HCT116 (cell line): ENCODE measurements around the gene CREG1. TPM values are rescaled to one million over a fixed set of nuclear protein-coding genes. Genes with fewer than 3 reads are reported as not detected.

Experiments used
- ATAC-seq: fragments of 200-7000 bp; cut with Tn5 transposase; 2 replicates; pipeline ENCODE4 v1.9.1; 2020; ENCODE audit warnings: mild to moderate bottlenecking, moderate library complexity
- BruUV-seq: library from RNA; stranded (reverse); fragments of 400-500 nt; replicated peaks from 2 replicates; lab custom pipeline; 2021; lab: Mats Ljungman, UMichigan
- CTCF ChIA-PET: fragments of 300-600 bp; sonication (Branson Sonifier 250); formaldehyde crosslinking; loops from one replicate; lab custom pipeline; 2021; ENCODE audit warnings: antibody characterized with exemption; lab: Charles Lee
- POLR2A ChIA-PET: fragments of 300-600, 350-600 bp; sonication (Branson Sonifier 250); formaldehyde crosslinking; loops from one replicate; lab custom pipeline; 2021; ENCODE audit warnings: antibody characterized with exemption; lab: Charles Lee
- RAD21 ChIA-PET, 2 experiments: fragments of 300-600 bp; sonication (Branson Sonifier 250); formaldehyde crosslinking; loops; one replicate each; lab custom pipeline; 2023; ENCODE audit warnings: low total read pairs in 2 of 2; ENCODE audit not compliant: uncharacterized antibody in 2 of 2, unreplicated experiment in 2 of 2, low non-redundant PET in 1 of 2; lab: Charles Lee
- DNase-seq: peaks from one replicate; pipeline ENCODE4 v3.0.0-alpha.2; 2010; ENCODE audit warnings: low read depth, low spot score
- H2AFZ ChIP-seq: fragments of 200-600 bp; shearing (Covaris generic), sonication (generic); 2 replicates; pipeline ENCODE4 v1.6.1; 2017; ENCODE audit warnings: low read depth, mixed run types, mixed read lengths, antibody characterized with exemption, low read length; ENCODE audit not compliant: poor library complexity, severe bottlenecking
- H3K27ac ChIP-seq: 2 replicates; pipeline ENCODE4 v1.5.1; 2012; ENCODE audit warnings: low read depth, low read length
- H3K27me3 ChIP-seq: fragments of 200-600 bp; sonication (generic); 2 replicates; pipeline ENCODE4 v1.6.1; 2016; ENCODE audit warnings: mixed run types, low read length, mixed read lengths; ENCODE audit not compliant: insufficient read depth
- H3K36me3 ChIP-seq, 2 experiments: fragments of 200-500 bp in 1 of 2; fragments of 200-600 bp in 1 of 2; sonication (Bioruptor generic) in 1 of 2; sonication (generic) in 1 of 2; 2 replicates each; pipeline versions ENCODE4 v1.5.1 to v1.6.1; 2014 to 2016; ENCODE audit warnings: low read length in 2 of 2, inconsistent platforms in 1 of 2, mixed read lengths in 1 of 2, mixed run types in 1 of 2; ENCODE audit not compliant: insufficient read depth in 2 of 2, control insufficient read depth in 1 of 2
- H3K4me1 ChIP-seq, 2 experiments: fragments of 200-600 bp in 1 of 2; sonication (generic) in 1 of 2; 2 replicates each; pipeline versions ENCODE4 v1.5.1 to v1.6.1; 2012 to 2017; ENCODE audit warnings: low read length in 2 of 2, inconsistent platforms in 1 of 2, mild to moderate bottlenecking in 1 of 2, mixed read lengths in 1 of 2, mixed run types in 1 of 2, moderate library complexity in 1 of 2; ENCODE audit not compliant: insufficient read depth in 2 of 2, control insufficient read depth in 1 of 2
- H3K4me2 ChIP-seq: fragments of 200-600 bp; sonication (generic); 2 replicates; pipeline ENCODE4 v1.6.1; 2017; ENCODE audit warnings: mixed run types, low read length, mixed read lengths
- H3K4me3 ChIP-seq, 2 experiments: fragments of 200-600 bp in 1 of 2; sonication (generic) in 1 of 2; replicated peaks in 1 of 2; 2 replicates each; pipeline ENCODE4 v1.5.1; 2011 to 2016; ENCODE audit warnings: low read length in 2 of 2, control low read depth in 1 of 2, low read depth in 1 of 2, mild to moderate bottlenecking in 1 of 2, mixed read lengths in 1 of 2, mixed run types in 1 of 2
- H3K79me2 ChIP-seq: fragments of 200-600 bp; sonication (generic); 2 replicates; pipeline ENCODE4 v1.6.1; 2017; ENCODE audit warnings: mild to moderate bottlenecking, mixed run types, low read length, moderate library complexity, mixed read lengths; ENCODE audit not compliant: insufficient read depth
- H3K9ac ChIP-seq: fragments of 200-600 bp; sonication (generic); 2 replicates; pipeline ENCODE4 v1.6.1; 2016; ENCODE audit warnings: low read length, mixed read lengths
- H3K9me2 ChIP-seq: fragments of 200-600 bp; sonication (generic), shearing (Covaris generic); 2 replicates; pipeline ENCODE4 v1.6.1; 2017; ENCODE audit warnings: mixed run types, mild to moderate bottlenecking, moderate library complexity; ENCODE audit not compliant: insufficient read depth
- H3K9me3 ChIP-seq, 2 experiments: fragments of 200-500 bp in 1 of 2; fragments of 200-600 bp in 1 of 2; sonication (Bioruptor generic) in 1 of 2; sonication (generic) in 1 of 2; 2 replicates each; pipeline ENCODE4 v1.6.1; 2014 to 2017; ENCODE audit warnings: low read length in 2 of 2, mixed read lengths in 2 of 2, inconsistent platforms in 1 of 2, low read depth in 1 of 2, mild to moderate bottlenecking in 1 of 2, mixed run types in 1 of 2, moderate library complexity in 1 of 2; ENCODE audit not compliant: control insufficient read depth in 1 of 2, insufficient read depth in 1 of 2
- H4K20me1 ChIP-seq: fragments of 200-600 bp; sonication (generic), shearing (Covaris generic); 2 replicates; pipeline ENCODE4 v1.6.1; 2017; ENCODE audit warnings: mixed run types, mild to moderate bottlenecking, moderate library complexity; ENCODE audit not compliant: insufficient read depth
- ATF3 ChIP-seq: IDR thresholded peaks from 2 replicates; pipeline ENCODE4 v1.6.1; 2012
- CBX3 ChIP-seq: IDR thresholded peaks from 2 replicates; pipeline ENCODE4 v1.6.1; 2012; ENCODE audit warnings: low read depth
- EGR1 ChIP-seq: IDR thresholded peaks from 2 replicates; pipeline ENCODE4 v1.6.1; 2012; ENCODE audit warnings: low read depth
- ELF1 ChIP-seq: IDR thresholded peaks from 2 replicates; pipeline ENCODE4 v1.6.1; 2012; ENCODE audit warnings: low read depth, borderline replicate concordance
- EZH2phosphoT487 ChIP-seq: fragments of 200-600 bp; IDR thresholded peaks from 2 replicates; pipeline ENCODE4 v1.6.1; 2018; ENCODE audit warnings: antibody characterized with exemption, borderline replicate concordance
- JUND ChIP-seq: IDR thresholded peaks from 2 replicates; pipeline ENCODE4 v1.6.1; 2012
- POLR2A ChIP-seq: IDR thresholded peaks from 2 replicates; pipeline ENCODE4 v1.7.0; 2011; ENCODE audit warnings: borderline replicate concordance; ENCODE audit not compliant: insufficient read depth, insufficient read length; ENCODE audit errors: extremely low read depth
- RAD21 ChIP-seq: IDR thresholded peaks from 2 replicates; pipeline ENCODE4 v1.6.1; 2012; ENCODE audit warnings: low read depth, mild to moderate bottlenecking
- REST ChIP-seq: IDR thresholded peaks from 2 replicates; pipeline ENCODE4 v1.6.1; 2012; ENCODE audit warnings: low read depth
- SIN3A ChIP-seq: IDR thresholded peaks from 2 replicates; pipeline ENCODE4 v1.6.1; 2012; ENCODE audit warnings: low read depth
- SP1 ChIP-seq: IDR thresholded peaks from 2 replicates; pipeline ENCODE4 v1.6.1; 2012; ENCODE audit warnings: low read depth
- SRF ChIP-seq: IDR thresholded peaks from 2 replicates; pipeline ENCODE4 v1.6.1; 2012; ENCODE audit warnings: low read depth
- TCF7L2 ChIP-seq: IDR thresholded peaks from 2 replicates; pipeline ENCODE4 v1.7.0; 2011; ENCODE audit warnings: borderline replicate concordance, inconsistent platforms; ENCODE audit not compliant: insufficient read depth, insufficient read length; ENCODE audit errors: extremely low read depth
- YY1 ChIP-seq: IDR thresholded peaks from 2 replicates; pipeline ENCODE4 v1.6.1; 2011; ENCODE audit warnings: low read length, low read depth, moderate library complexity, mild to moderate bottlenecking; ENCODE audit not compliant: insufficient replicate concordance; ENCODE audit errors: extremely low read depth
- ZBTB33 ChIP-seq: IDR thresholded peaks from 2 replicates; pipeline ENCODE4 v1.6.1; 2011; ENCODE audit warnings: mild to moderate bottlenecking, low read length, moderate library complexity; ENCODE audit not compliant: insufficient replicate concordance; ENCODE audit errors: extremely low read depth
- ZFX ChIP-seq: fragments of 450-650 bp; IDR thresholded peaks from 2 replicates; pipeline ENCODE4 v1.6.1; 2017
- intact Hi-C: fragments of 100-400 bp; cut with micrococcal nuclease; formaldehyde crosslinking; loops from 2 replicates; pipeline ENCODE4 v1.10.0; 2022
- total RNA-seq: library from RNA; stranded (reverse); gene quantifications from one replicate; pipeline ENCODE4 v1.2.1, GENCODE V29; 2021; ENCODE audit not compliant: unreplicated experiment

The CREG1 gene
- total RNA-seq, 1 experiment from 2014 or later = 55.7 TPM

- H3K9me2 ChIP-seq = no peaks in the 10 kb centered on the region
- BruUV-seq = no TSS peak
- no peak overlapping the region for H3K4me2 ChIP-seq
- no peaks in the 10 kb centered on the region for H4K20me1 ChIP-seq
- no peak for TF ChIP-seq EZH2phosphoT487
- no peak for TF ChIP-seq ZBTB33
- no peak for TF ChIP-seq SRF
- no peak for TF ChIP-seq CBX3
- no peak for TF ChIP-seq ELF1
- no peak for TF ChIP-seq TCF7L2
- no peak for TF ChIP-seq EGR1
- no peak for TF ChIP-seq YY1
- no peak for TF ChIP-seq JUND
- TF ChIP-seq SP1 = no peak
- no peak for TF ChIP-seq ZFX
- no peak for TF ChIP-seq POLR2A
- no peak for TF ChIP-seq RAD21
- TF ChIP-seq ATF3 = no peak
- no peak for TF ChIP-seq SIN3A
- no peak for TF ChIP-seq REST
- H3K27ac ChIP-seq = no peak overlapping the region
- RAD21 ChIA-PET = no interaction called here
- POLR2A ChIA-PET = no interaction called here
- no peaks in the 10 kb centered on the region for H3K4me1 ChIP-seq
- no peak overlapping the region for H3K4me3 ChIP-seq
- no peaks in the 10 kb centered on the region for H3K9me3 ChIP-seq
- no peaks in the 10 kb centered on the region for H3K79me2 ChIP-seq
- CTCF ChIA-PET = no interaction called here
- no peak overlapping the region for H2AFZ ChIP-seq
- DNase-seq (no peak), ATAC-seq (no peak)
- intact Hi-C loops = no loop called here
- no peaks in the 10 kb centered on the region for H3K36me3 ChIP-seq
- no peaks in the 10 kb centered on the region for H3K27me3 ChIP-seq
- H3K9ac ChIP-seq = no peak overlapping the region
Observed at GRCh38 chr1:167515461-167515860, 38.1 kb downstream of the CREG1 start.
